Cardiac muscle cell (in vitro differentiated cells and primary cell): Measurements from ENCODE around the gene SPAG16. TPM values are rescaled to one million over a fixed set of nuclear protein-coding genes. Genes with fewer than 3 reads are reported as not detected.

Experiments
- DNase-seq, 2 donors: peaks; one replicate each; pipeline versions ENCODE4 v3.0.0 to v3.0.0-alpha.2; 2010 to 2017; ENCODE audit warnings: low read depth in 1 of 2, low spot score in 1 of 2
- H3K27ac ChIP-seq: fragments of 200-600 bp; sonication (generic); 2 replicates; pipeline ENCODE4 v1.5.1; 2016
- H3K27me3 ChIP-seq: fragments of 200-600 bp; sonication (generic); 2 replicates; pipeline ENCODE4 v1.6.0; 2016; ENCODE audit warnings: control low read depth
- H3K36me3 ChIP-seq: fragments of 200-600 bp; sonication (generic); 2 replicates; pipeline ENCODE4 v1.5.1; 2016; ENCODE audit warnings: control low read depth
- H3K4me1 ChIP-seq: fragments of 200-600 bp; sonication (generic); 2 replicates; pipeline ENCODE4 v1.8.1; 2017; ENCODE audit warnings: low read depth, mild to moderate bottlenecking, mixed run types
- H3K4me3 ChIP-seq: fragments of 200-600 bp; sonication (generic); 2 replicates; pipeline ENCODE4 v1.5.1; 2016; ENCODE audit warnings: mild to moderate bottlenecking
- H3K9me3 ChIP-seq: fragments of 200-600 bp; sonication (generic); 2 replicates; pipeline ENCODE4 v1.5.1; 2017; ENCODE audit warnings: low read depth, mild to moderate bottlenecking, control low read depth
- polyA plus RNA-seq: library from polyadenylated mRNA; unstranded; fragments of >200 nt; fragmentation: Nextera tagmentation; extraction: Ambion mirVana; gene quantifications from 2 replicates; pipeline ENCODE4 v1.2.1, GENCODE V29; 2016
- total RNA-seq: library from RNA; depleted of rRNA; stranded (reverse); fragments of >200 nt; gene quantifications from 2 replicates; pipeline ENCODE4 v1.2.3, GENCODE V29; 2016
- TF ChIP-seq, protein P1 (sequence below): IDR thresholded peaks from 2 replicates; pipeline ENCODE4 v1.5.1; 2012; ENCODE audit warnings: low read depth, mild to moderate bottlenecking, low read length

The SPAG16 gene
- total and polyA plus RNA-seq, 2 experiments from 2014 or later, result 32.8 to 57.9 TPM

DNA sequence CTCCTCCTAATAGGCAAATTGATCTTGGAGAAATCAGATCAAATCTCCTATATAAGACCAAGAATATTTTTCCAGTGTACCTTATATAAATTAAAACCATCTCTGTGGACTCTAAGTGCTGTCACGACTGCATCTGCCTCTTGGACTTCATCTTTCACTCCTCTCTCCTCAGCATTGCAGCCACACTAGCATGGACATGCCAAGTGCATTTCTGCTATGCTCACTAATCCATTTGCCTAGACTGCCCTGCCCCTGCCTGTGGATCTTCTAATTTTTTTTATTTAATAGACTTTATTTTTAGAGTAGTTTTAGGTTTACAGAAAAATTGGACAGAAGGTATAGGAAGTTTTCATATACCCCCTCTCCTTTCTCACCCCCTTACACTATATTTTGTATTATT lies 979.9 kb downstream of the SPAG16 start:
- no peak for DNase-seq
- H3K27me3 ChIP-seq, result no peaks in the 10 kb centered on the region
- H3K36me3 ChIP-seq, result no peaks in the 10 kb centered on the region
- no peaks in the 10 kb centered on the region for H3K9me3 ChIP-seq
- H3K27ac ChIP-seq, result no peak overlapping the region
- no peaks in the 10 kb centered on the region for H3K4me1 ChIP-seq
- H3K4me3 ChIP-seq, result no peak overlapping the region
- TF ChIP-seq, protein P1, sequence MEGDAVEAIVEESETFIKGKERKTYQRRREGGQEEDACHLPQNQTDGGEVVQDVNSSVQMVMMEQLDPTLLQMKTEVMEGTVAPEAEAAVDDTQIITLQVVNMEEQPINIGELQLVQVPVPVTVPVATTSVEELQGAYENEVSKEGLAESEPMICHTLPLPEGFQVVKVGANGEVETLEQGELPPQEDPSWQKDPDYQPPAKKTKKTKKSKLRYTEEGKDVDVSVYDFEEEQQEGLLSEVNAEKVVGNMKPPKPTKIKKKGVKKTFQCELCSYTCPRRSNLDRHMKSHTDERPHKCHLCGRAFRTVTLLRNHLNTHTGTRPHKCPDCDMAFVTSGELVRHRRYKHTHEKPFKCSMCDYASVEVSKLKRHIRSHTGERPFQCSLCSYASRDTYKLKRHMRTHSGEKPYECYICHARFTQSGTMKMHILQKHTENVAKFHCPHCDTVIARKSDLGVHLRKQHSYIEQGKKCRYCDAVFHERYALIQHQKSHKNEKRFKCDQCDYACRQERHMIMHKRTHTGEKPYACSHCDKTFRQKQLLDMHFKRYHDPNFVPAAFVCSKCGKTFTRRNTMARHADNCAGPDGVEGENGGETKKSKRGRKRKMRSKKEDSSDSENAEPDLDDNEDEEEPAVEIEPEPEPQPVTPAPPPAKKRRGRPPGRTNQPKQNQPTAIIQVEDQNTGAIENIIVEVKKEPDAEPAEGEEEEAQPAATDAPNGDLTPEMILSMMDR, result no peak

DNA sequence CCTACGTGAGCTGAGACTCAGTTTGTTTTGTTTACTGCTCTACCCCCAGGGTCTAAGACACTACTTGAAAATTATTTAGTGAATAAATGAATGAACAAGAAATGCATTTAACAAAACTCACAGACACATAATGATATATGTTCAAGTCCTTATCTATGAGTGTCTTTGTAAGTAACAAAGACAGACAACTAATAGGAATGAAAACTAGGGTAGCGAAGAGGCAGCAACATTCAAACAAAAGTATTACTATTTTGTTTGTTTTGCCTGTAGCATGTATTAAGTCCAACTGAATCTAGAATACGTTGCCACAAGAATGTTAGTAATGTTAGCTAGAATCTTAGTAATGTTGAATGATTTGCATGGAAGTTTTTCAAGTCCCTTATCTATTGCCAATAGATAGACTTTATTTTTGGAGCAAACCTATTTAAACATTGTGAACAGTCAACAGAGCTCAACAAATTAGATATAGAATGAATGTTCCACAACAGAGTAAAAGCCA lies 981.8 kb downstream of the SPAG16 start:
- Histone ChIP-seq H3K9me3 (no peaks in the 10 kb centered on the region), H3K4me1 (no peaks in the 10 kb centered on the region), H3K27me3 (no peaks in the 10 kb centered on the region), H3K27ac (no peak overlapping the region), H3K36me3 (no peaks in the 10 kb centered on the region), H3K4me3 (no peak overlapping the region)
- DNase-seq, result no peak
- TF ChIP-seq, protein P1, result no peak

DNA sequence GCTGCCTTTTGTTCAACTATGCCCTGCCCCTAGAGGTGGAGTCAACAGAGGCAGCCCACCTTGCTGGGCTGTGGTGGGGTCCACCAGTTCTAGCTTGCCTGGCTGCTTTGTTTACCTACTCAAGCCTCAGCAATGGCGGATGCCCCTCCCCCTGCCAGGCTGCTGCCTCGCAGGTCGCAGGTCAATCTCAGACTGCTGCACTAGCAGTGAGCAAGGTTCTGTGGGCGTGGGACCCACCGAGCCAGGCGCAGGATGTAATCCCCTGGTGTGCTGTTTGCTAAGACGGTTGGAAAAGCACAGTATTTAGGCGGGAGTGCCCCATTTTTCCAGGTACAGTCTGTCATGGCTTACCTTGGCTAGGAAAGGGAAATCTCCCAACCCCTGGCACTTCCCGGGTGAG lies 993.6 kb downstream of the SPAG16 start:
- Histone ChIP-seq H3K4me3 (no peak overlapping the region), H3K36me3 (no peaks in the 10 kb centered on the region), H3K9me3 (no peaks in the 10 kb centered on the region), H3K27me3 (no peaks in the 10 kb centered on the region), H3K4me1 (no peaks in the 10 kb centered on the region), H3K27ac (no peak overlapping the region)
- TF ChIP-seq, protein P1, result no peak
- no peak for DNase-seq

DNA sequence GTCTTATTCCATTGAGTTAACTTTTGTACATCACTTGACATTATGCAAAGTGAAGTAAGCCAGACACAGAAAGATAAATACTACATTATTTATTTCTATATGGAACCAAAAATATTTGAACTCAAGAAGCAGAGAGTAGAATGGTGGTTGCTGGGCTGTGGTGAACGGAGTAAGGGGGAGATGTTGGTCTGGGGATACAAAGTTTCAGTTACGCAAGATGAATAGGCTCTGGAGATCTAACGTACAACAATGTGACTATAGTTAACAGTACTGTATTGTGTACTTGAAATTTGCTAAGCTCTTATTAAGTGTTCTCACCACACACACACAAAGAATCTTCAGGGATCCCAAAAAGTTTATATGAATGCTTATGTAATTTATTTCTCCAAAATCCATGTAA lies 1001.7 kb downstream of the SPAG16 start:
- no peaks in the 10 kb centered on the region for H3K36me3 ChIP-seq
- H3K27ac ChIP-seq, result no peak overlapping the region
- DNase-seq, result no peak
- H3K27me3 ChIP-seq, result no peaks in the 10 kb centered on the region
- H3K9me3 ChIP-seq, result no peaks in the 10 kb centered on the region
- no peaks in the 10 kb centered on the region for H3K4me1 ChIP-seq
- H3K4me3 ChIP-seq, result no peak overlapping the region
- TF ChIP-seq, protein P1, result no peak

DNA sequence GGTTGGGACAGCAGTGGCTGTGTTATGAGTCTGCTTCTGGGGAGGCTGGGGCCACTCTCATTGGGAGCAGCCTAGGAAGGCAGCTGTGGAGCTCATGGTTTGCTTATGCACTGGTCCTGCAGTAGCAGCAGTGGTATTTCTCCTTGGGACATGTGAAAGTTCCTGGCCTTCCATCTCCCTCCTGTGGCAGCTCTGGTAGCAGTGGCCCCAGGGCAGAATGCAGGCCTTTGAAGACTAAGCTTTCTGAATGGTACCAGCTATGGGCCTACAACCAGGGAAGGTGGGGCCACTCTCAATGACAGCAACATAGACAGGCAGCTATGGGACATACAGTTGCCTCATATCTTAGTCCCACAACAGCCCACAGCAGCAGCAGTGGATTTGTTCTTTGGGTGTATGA lies 1009.3 kb downstream of the SPAG16 start:
- Histone ChIP-seq H3K4me1 (no peaks in the 10 kb centered on the region), H3K27ac (no peak overlapping the region), H3K36me3 (no peaks in the 10 kb centered on the region), H3K4me3 (no peak overlapping the region), H3K27me3 (no peaks in the 10 kb centered on the region), H3K9me3 (no peaks in the 10 kb centered on the region)
- DNase-seq, result no peak
- TF ChIP-seq, protein P1, result no peak

DNA sequence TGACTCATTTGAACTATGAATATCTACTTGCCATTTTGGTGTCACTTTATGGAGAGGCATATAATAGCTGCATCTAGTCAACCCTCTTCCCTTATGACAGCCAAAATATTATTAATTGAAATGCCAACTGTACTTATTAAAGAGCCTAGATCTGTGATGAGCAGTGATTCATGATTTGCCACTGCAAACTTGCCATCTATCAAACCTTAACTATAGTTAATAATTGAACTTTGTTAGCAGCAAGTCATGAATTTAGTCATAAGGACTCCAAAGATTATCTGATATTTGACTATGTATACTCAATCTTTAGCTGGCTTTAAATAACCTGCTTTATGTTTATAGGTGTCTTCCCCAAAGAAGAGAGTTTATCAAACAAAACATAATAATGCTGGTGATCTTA lies 1010.2 kb downstream of the SPAG16 start:
- TF ChIP-seq, protein P1, result no peak
- no peaks in the 10 kb centered on the region for H3K9me3 ChIP-seq
- H3K27ac ChIP-seq, result no peak overlapping the region
- H3K4me1 ChIP-seq, result no peaks in the 10 kb centered on the region
- no peak overlapping the region for H3K4me3 ChIP-seq
- DNase-seq, result no peak
- no peaks in the 10 kb centered on the region for H3K27me3 ChIP-seq
- no peaks in the 10 kb centered on the region for H3K36me3 ChIP-seq
